Ovary (tissue), 9 donors: Measurements from ENCODE around the gene NUF2. TPM values are rescaled to one million over a fixed set of nuclear protein-coding genes. Genes with fewer than 3 reads are reported as not detected.

ENCODE experiments used
- DNase-seq, 5 donors: peaks; one replicate each; pipeline ENCODE4 v3.0.0-alpha.2; 2019 to 2020
- H3K27ac ChIP-seq, 2 donors: fragments of 200-600 bp; one replicate each; pipeline versions ENCODE4 v1.5.1 to v1.8.0; 2019 to 2022
- H3K27me3 ChIP-seq: fragments of 200-600 bp; one replicate; pipeline ENCODE4 v1.8.0; 2022
- H3K36me3 ChIP-seq: fragments of 200-600 bp; sonication (generic); one replicate; pipeline ENCODE4 v1.5.1; 2019
- H3K4me1 ChIP-seq: one replicate; pipeline ENCODE4 v1.8.1; 2013; ENCODE audit warnings: mild to moderate bottlenecking, moderate library complexity; ENCODE audit not compliant: insufficient read depth
- H3K4me3 ChIP-seq: fragments of 200-600 bp; sonication (generic); one replicate; pipeline ENCODE4 v1.5.1; 2017
- H3K9me3 ChIP-seq, 2 donors: fragments of 200-600 bp in 1 of 2; sonication (generic) in 1 of 2; one replicate each; pipeline versions ENCODE4 v1.5.1 to v1.8.1; 2013 to 2019; ENCODE audit warnings: mild to moderate bottlenecking in 1 of 2, moderate library complexity in 1 of 2
- CTCF ChIP-seq, 3 donors: fragments of 450-650 bp in 2 of 3; fragments of 200-600 bp in 1 of 3; IDR thresholded peaks; one replicate each; pipeline versions ENCODE4 v1.5.1 to v1.8.0; 2016 to 2022; ENCODE audit warnings: antibody characterized with exemption in 3 of 3, mild to moderate bottlenecking in 1 of 3
- EP300 ChIP-seq: sonication (generic); formaldehyde crosslinking; IDR thresholded peaks from one replicate; pipeline ENCODE4 v1.6.1; 2017; ENCODE audit warnings: antibody characterized with exemption
- POLR2A ChIP-seq: fragments of 450-650 bp; IDR thresholded peaks from one replicate; pipeline ENCODE4 v1.6.1; 2017; ENCODE audit warnings: antibody characterized with exemption, mild to moderate bottlenecking, moderate library complexity
- WGBS, 3 donors: extraction: QIAGEN DNeasy Blood & Tissue Kit in 1 of 3; methylation state at CpG; one replicate each; pipeline versions ENCODE4 v1.1.5 to v1.1.7; 2013 to 2017; 5-methylcytosine and 5-hydroxymethylcytosine counted together
- intact Hi-C, 4 donors: fragments of 100-400 bp; cut with DNase I; formaldehyde crosslinking; loops; one replicate each; pipeline versions ENCODE4 v1.11.0 to v1.15.1; 2022 to 2023
- polyA plus RNA-seq, 2 donors: library from polyadenylated mRNA; stranded (reverse); fragments of 200-250 nt in 1 of 2; fragments of 350-450 nt in 1 of 2; fragmentation: Illumina TruSeq in 1 of 2; extraction: RNeasy Lipid Tissue Mini Kit (QIAGEN cat#74804) in 1 of 2; gene quantifications; one replicate each; pipeline ENCODE4 v1.2.3, GENCODE V29; 2013 to 2014
- total RNA-seq, 7 donors: library from RNA; depleted of rRNA in 2 of 7; stranded (reverse); fragments of >200 nt in 2 of 7; fragmentation: NEBNext Ultra II Directional in 3 of 7; extraction: Animal tissue kit (Norgen Biotek cat#: 25700) in 3 of 7; gene quantifications; one replicate each; pipeline versions ENCODE4 v1.1.0 to v1.2.4, GENCODE V29; 2016 to 2023
- donor health status: DM: no; HTN: no; CAD: no; lungs with moderate emphysema.
- donor health status: DM: no; HTN: no; CAD: no.
- donor health status: Bipolar disorder and iron deficiency.
- donor health status: DM: yes; HTN: yes; CAD: no.
- donor health status: DM: no; HTN: no; CAD: no.
- donor health status: DM: yes; HTN: yes; CAD: no.

The NUF2 gene
- total and polyA plus RNA-seq, 9 donors = 0.23 to 0.94 (median 0.62) TPM; not detected in 1

- 92 to 95% (median 92%) methylated on average over 4 of the region's 4 CpGs for WGBS, 3 donors
- intact Hi-C loops = no loop called here
- Histone ChIP-seq H3K36me3 (no peaks in the 10 kb centered on the region), H3K27ac (no peak overlapping the region), H3K9me3 (no peaks in the 10 kb centered on the region), H3K4me1 (no peaks in the 10 kb centered on the region), H3K27me3 (no peaks in the 10 kb centered on the region), H3K4me3 (no peak overlapping the region)
- DNase-seq = no peak
- TF ChIP-seq POLR2A (no peak), EP300 (no peak), CTCF (IDR thresholded peaks at IDR 0.05) (no peak)
Observed at GRCh38 chr1:163379801-163380200, 58.0 kb downstream of the NUF2 start.

GRCh38 chr1:163381487-163382184 lies 59.9 kb downstream of the NUF2 start:
- TF ChIP-seq POLR2A = no peak
- TF ChIP-seq CTCF (IDR thresholded peaks at IDR 0.05) = no peak
- no peak for TF ChIP-seq EP300
- H3K27me3 ChIP-seq = no peaks in the 10 kb centered on the region
- DNase-seq = no peak
- H3K4me1 ChIP-seq = no peaks in the 10 kb centered on the region
- 24 to 35% (median 35%) methylated on average over 2 of the region's 2 CpGs for WGBS, 3 donors
- intact Hi-C loops = no loop called here
- no peaks in the 10 kb centered on the region for H3K9me3 ChIP-seq
- no peak overlapping the region for H3K27ac ChIP-seq
- no peak overlapping the region for H3K4me3 ChIP-seq
- H3K36me3 ChIP-seq = no peaks in the 10 kb centered on the region

- no peak overlapping the region for H3K4me3 ChIP-seq
- H3K27me3 ChIP-seq = no peaks in the 10 kb centered on the region
- no peaks in the 10 kb centered on the region for H3K36me3 ChIP-seq
- H3K27ac ChIP-seq = no peak overlapping the region
- H3K4me1 ChIP-seq = no peaks in the 10 kb centered on the region
- intact Hi-C loops = no loop called here
- no peak for DNase-seq
- WGBS, 3 donors = 72 to 81% (median 74%) methylated on average over 4 of the region's 4 CpGs
- TF ChIP-seq POLR2A (no peak), CTCF (IDR thresholded peaks at IDR 0.05) (no peak), EP300 (no peak)
- no peaks in the 10 kb centered on the region for H3K9me3 ChIP-seq
Observed at GRCh38 chr1:163382395-163382794, 60.6 kb downstream of the NUF2 start.

GRCh38 chr1:163387146-163387545 lies 65.4 kb downstream of the NUF2 start:
- H3K27me3 ChIP-seq = no peaks in the 10 kb centered on the region
- intact Hi-C loops = no loop called here
- no peaks in the 10 kb centered on the region for H3K9me3 ChIP-seq
- no peak for TF ChIP-seq EP300
- no peak for TF ChIP-seq POLR2A
- no peak for TF ChIP-seq CTCF (IDR thresholded peaks at IDR 0.05)
- H3K27ac ChIP-seq = no peak overlapping the region
- no peak overlapping the region for H3K4me3 ChIP-seq
- H3K36me3 ChIP-seq = no peaks in the 10 kb centered on the region
- DNase-seq = no peak
- no peaks in the 10 kb centered on the region for H3K4me1 ChIP-seq
